GM19395 (cell line): Measurements from ENCODE around the gene CD96.
"Not testable (repeated sequence)": the region's sequence is repeated elsewhere in the genome, so short reads cannot be mapped to it uniquely, and the experiment has no call there.

Source experiments
- ATAC-seq: cut with Tn5 transposase; IDR thresholded peaks from one replicate; pipeline ENCODE4 v1.9.1; 2021; ENCODE audit warnings: mild to moderate bottlenecking, moderate library complexity; ENCODE audit not compliant: unreplicated experiment

Gene CD96

DNA sequence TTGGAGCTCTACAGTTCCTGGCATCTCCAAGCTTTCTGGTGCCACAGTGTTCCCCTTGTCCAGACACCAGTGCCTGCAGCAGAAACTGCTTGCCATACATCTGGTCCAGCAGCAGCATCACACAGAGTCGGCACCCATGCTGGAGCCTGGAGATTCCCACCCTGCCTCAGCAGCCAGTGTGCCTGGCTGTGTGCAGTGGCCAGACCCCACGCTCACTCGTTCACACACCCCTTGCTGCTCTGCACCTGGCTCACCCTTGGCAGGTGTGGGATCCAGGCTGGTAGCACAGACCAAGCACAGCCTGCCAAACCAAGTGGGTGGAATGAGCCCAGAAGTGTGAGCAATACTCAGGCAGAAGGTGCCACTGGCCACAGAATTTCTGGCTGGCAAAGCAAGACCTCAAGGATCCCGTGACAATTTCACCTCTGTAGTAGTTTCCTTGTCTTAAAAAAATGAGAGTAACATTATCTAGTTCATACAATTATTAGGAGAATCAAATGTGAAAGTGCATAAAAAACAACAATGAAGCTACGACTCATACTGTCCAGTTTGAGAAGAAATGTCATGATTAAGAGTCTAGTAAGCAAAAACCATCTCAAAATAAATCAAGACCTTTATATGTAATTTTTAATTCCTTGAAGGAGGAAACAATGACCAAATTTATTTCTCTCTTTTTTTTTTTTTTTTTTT is 76.1 kb downstream of the CD96 start:
- ATAC-seq = no peak

DNA sequence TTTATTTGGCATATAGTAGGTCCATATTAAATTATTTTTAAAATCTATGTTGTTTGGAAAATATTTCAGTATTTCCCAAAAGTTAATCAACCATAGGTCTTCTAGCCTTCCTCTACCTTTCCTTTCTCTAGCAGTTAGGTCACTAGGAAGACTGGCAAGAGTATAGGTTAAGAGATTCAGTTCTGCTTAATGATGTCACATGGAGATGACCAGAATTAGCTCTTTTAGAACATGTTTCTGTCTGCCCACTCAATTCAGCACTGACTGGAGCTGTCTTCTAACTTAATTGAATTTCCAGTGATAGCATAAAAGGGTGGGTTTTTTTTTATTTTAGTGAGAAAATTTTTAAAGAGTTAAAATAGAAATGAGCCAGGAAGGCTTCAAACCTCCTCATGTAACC is 76.9 kb downstream of the CD96 start:
- ATAC-seq = no peak

DNA sequence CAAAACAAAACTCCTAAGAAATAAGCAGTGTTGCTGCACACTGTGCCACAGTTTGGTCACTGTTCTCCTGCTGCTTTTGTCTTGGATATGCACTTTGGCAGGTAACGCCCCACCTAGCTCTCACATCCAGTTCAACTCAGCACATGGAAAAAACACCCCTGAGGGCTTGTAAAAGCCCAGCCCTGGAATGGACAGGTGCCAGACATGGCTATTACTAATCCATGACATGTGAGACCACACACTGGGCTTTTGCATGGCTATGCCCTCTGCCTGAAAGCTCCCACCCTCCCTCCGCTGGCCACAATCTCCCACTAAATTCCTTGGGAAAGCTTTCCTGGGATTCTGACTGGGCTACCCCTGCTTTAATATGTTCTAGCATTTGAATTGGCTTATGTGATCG is 77.8 kb downstream of the CD96 start:
- ATAC-seq = no peak

DNA sequence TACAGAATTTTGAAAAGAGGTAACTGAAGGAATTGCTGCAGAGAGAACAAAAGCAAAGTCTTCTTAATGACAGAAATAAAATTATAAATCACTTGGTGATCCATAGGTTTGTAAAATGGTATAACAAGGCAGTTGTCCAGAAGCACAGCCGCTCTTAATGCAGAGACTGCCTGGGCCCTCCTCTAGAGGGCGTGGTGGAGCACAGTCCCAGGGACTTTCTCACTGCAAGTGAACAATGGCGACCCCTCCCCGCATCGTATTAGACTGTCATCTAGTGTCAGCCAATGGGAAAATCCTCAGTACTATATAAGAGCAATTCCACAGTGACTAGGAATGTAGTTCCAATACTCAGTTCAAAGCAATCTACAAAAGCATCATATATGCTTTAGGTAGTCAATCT is 79.5 kb downstream of the CD96 start:
- ATAC-seq = no peak

DNA sequence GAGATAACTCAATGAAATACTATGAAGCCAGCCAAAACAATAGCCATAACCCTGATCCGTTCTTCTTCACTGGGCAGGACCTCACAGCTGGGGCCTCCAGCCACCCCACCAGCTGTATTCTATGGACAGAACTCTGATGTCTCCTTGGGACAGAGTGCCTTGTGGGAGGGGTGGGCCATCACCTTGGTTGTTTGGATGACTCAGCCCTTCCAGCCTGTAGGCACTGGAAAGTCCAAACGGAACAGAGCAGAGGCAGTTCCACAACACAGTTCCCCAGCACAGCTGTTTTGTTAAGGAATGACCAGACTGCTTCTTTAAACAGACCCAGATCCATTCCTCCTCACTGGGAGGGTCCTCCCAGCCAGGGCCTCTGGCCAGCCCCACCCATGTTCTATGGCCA is 85.1 kb downstream of the CD96 start:
- no peak for ATAC-seq

DNA sequence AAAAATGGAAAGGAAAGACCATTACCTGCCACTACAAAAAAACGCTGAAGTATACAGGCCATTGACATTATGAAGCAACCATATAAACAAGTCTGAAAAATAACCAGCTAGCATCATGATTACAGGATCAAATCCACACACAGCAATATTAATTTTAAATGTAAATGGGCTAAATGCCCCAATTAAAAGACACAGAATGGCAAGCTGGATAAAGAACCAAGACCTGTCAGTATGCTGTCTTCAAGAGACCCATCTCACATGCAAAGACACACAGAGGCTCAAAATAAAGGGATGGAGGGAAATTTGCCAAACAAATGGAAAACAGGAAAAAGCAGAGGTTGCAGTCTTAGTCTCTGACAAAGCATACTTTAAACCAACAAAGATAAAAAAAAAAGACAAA is 87.0 kb downstream of the CD96 start:
- ATAC-seq = not testable (repeated sequence)

DNA sequence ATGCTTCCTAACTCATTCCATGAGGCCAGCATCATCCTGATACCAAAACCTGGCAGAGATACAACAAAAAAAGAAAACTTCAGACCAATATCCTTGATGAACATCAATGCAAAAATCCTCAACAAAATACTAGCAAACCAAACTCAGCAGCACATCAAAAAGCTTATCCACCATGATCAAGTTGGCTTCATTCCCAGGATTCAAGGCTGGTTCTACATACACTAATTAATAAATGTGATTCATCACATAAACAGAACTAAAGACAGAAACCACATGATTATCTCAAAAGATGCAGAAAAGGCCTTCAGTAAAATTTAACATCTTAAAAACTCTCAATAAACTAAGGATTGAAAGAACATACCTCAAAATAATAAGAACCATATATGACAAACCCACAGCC is 88.6 kb downstream of the CD96 start:
- not testable (repeated sequence) for ATAC-seq

DNA sequence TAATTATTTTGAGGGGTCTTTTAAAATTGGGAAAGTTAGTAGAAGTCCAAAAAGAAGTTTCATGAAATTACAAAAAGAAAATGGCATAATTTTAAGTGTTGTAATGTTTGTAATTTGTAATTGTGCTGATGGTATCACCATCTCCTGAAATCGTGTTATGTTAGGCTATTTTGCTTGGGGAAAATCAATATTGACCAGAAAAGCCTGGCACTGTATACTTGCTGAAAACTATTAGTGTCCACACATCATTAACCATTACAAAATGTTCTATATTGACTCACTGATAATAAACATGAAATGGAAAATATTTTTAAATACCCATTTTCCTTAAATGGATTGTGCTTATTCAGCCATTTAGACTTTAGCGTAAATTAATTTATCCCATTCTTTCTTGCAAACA is 93.4 kb downstream of the CD96 start:
- no peak for ATAC-seq

DNA sequence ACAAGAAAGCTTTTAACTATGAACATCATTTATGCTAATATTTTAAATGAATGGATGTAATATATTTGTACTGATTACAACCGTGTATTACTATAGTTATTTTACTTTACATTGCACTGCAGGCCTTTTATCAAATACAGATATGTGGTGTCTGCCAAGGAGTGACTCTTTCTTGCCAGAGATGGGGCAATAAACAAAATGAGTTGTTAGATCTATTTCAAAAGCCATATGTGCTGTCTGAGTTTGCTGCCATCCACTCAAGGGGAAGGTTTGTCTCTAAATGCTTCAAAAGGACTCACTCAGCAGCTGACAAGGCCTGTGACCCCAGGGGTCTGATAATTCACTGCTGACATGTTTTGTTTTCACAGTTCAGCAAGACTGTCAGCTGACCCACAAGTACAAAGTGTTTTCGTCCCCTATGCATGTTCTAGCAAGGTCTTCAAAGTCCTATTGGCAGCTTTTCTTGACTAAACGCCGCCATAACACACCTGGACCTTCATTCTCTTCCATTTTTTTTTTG is 94.4 kb downstream of the CD96 start:
- ATAC-seq = no peak

DNA sequence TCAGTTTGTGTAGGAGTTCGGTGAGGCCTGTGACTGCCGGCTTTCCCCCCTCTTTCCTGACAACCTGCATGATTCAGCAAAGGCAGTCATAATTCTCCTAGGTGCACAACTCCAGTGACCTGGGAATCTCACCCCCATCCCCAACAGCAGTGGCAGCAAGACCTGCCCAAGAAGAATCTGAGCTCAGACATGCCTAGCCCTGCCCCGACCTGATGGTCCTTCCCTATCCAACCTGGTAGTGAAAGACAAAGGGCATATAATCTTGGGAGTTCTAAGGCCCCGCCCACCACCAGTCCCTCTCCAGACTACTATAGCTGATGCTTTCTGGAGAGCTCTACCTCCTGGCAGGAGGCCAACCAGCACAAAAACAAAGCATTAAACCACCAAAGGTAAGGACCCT is 97.3 kb downstream of the CD96 start:
- ATAC-seq = no peak

DNA sequence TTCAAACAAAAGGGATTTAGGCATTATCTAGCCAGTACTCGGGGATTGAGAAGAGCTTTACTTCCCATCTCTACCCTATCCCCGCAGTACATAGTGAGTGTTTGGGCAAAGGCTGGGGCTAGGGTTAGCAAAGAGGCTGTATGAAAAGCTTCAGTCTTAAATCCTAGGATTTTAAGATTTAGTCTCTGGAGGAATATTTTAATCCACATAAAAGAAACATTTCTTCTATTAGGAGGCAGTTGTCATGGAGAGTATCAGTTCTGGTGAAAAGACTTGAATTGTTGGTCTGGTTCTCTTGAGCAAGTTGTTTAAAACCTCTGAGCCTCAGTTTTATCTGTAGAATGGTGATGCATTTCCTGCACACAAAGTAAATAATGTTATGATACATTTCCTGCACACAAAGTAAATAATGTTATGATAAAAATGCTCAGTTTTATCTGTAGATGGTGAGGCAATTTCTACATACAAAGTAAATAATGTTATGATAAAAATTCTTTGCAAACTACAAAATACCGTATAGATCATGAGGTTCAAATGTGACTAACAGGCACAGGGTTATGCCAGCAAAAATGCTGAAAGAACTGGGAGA is 107.1 kb downstream of the CD96 start:
- no peak for ATAC-seq

DNA sequence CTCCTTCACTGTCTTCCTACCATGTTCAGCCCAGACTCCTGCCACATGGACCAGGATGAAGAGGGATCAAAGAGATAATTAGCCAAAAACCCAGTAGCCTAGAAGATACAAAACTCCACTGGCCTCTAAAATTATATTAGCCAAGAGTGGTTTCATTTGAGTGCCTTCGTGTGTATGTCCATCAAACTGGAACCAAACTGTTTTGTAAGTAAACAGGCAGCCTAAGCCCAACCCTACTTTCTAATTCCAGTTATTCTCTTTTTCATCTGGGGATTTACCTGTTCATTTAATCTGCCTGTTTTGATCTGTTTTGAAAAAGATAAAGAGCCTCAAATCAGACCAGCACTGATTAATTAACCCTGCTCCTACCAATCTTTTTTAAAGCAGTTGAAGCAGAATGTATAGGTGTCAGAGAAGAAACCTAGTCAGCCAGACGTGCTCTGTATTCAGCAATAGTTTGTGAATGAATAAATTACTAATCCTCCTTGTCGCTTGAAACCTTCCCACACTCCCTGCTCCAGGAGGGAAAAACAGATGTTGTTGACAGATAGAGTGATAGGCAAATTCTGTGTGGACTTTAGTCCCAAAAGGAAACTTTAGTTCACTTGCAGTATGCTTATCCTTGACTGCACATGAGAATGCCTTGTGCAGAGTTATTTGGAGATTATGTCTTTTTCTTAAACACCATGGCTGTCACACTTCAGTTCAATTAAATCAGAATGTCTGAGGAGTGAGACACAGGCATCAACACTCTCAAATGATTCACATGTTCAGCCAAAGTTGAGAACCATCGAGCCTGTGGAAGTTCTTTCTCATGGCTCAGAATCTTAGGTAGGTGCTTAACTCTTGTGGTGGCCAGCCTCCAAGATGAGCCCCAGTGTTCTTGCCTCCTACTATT is 108.6 kb downstream of the CD96 start:
- ATAC-seq = no peak

DNA sequence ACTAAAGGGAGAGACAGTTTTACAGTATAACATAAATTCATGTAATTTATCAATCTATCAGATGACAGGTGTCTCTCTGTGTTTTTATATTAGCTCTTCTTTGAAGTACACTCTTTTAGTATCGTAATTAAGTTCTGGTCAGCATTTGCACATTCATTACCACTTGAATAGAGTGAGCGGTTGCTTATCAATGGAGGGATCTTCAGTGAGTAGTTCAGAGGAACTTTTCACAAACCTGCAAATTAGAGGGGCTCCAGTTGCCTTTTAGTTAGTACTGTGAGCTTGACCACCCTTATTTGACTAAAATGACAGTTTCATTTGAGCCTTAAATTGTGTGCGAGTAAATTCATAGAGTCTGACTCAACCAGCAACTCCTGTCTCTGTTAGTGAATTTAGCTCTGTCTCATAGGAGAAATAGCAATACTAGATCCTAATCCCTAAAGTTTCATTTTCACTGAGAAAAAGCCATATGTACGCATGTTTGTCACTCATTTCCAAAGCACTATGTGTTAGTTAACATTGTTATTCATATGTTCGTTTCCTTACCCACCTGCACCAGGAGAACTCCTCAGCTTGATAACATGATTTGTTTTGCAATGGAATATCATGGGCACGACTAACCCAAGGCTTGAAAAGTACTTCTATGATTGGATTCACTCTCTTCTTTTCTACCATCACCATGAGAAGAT is 110.6 kb downstream of the CD96 start:
- peak; percentile 59 for ATAC-seq

DNA sequence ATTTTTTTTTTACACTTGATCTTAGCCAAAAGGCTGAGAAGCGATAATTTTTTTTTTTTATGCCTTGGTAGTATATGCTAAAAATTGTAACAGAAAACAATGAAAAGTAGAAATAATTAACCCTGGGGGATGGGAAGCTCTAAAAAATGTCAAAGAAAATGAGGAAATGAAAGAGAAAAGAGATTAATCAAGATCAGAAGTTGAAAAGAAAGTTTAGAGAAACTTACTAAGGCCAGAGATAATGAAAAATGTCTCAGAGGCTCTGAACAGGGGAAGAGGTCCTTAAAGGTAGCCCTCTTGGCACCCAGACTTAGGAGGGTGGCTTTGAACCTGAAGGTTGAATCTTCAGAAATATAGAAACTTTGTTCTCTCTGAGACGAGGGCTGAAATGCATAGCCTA is 111.8 kb downstream of the CD96 start:
- no peak for ATAC-seq

DNA sequence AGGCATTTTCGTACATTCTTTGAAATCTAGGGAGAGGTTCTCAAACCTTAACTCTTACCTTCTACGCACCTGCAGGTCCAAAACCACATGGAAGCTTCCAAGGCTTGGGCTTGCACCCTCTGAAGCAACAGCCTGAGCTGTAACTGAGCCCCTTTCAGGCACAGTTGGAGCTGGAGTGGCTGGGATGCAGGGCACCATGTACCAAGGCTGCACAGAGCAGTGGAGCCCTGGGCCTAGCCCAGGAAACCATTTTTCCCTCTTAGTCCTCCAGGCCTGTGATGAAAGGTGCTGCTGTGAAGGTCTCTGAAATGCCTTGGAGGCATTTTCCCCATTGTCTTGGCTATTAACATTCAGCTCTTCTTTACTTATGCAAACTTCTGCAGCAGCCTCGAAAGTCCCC is 120.0 kb downstream of the CD96 start:
- ATAC-seq = no peak

DNA sequence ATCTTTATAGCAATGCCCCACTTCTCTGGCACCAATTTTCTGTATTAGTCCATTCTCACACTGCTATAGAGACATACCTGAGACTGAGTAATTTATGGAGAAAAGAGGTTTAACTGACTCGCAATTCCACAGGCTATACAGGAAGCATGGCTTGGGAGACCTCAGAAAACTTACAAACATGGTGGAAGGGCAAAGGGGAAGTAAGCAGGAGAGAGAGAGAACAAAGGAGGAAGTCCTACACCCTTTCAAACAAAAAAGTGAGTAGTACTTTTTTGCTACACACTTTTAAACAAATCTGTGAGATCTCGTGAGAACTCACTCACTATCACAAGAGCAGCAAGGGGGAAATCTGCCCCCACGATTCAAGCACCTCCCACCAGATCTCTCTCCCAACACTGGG is 120.9 kb downstream of the CD96 start:
- no peak for ATAC-seq

DNA sequence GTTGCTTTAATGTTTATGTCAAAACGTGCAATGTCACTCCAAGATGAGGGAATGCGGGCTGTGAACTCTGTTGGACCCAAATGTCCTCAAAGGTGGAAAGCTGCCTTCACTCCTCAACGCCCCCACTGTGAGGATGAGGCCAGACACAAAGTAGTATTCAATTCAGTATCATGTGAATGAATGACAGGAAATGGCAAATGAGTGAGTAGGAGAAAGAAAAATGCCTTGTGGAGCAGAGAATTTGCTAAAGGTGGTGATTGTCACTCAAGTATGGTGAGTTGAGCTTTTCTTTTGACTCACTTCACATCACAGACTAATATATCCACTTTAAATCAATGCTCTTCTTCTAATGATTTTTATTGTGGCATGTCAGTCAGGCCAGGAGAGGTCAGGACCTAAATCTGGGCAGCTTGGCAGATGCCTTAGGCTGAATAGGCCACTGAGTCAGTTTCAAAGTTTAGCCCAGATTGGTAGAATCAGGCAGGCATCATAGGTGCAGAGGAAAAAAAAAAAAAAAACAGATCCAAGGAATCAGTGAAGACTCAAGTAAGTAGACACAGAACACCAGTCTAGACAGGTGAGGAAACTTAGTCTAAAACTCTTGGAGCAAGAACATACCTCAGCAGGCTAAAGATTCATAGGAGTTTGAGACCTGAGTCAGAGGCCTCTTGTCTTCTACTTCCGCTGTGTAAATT is 124.2 kb downstream of the CD96 start:
- no peak for ATAC-seq

DNA sequence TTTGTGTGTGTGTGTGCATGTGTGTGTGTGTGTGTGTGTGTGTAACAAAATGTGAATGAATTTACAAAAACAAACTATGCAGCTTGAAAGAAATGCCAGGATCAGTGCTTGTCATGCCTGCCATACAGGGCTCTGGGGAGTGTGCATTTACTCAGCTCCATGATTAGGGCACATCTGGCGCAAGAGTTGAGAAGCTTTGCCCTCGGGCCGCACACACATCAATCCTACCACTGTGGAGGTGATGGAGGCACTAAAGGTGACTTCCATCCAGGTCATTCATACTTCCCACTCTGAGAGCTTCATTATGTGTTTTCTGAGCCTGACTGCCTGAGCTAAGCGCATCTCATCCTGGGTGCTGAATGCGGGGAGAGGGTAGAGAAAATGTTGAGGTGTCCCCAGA is 125.2 kb downstream of the CD96 start:
- no peak for ATAC-seq

DNA sequence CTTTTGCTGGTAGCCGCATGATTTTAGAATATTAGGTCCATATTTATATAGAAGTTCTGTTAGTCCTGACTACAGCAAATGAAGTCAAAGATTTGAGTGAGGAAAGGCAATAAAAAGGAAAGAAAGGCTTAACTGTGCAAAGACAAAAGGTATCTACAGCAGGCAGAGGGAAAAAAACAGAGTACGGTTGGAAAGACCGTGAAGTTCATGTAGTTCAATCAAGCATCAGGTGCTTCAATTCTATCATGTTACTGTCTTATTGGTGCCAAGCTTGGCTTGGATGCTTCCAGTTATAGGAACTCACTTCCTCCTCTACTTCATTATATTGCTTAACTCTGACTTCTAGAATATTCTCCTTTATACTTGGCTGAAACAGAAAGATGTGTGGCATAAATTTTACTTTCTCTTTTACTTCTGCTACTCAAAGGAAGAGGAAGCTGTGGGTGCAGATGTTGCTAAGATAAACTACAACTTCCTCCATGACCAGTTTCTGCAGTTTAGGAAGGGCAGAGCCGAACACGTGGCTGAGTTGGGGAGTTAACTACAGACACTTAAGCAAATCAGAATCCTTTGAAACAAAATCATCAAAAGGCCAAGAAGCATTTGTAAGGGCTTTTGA is 125.7 kb downstream of the CD96 start:
- peak; percentile 98 for ATAC-seq

DNA sequence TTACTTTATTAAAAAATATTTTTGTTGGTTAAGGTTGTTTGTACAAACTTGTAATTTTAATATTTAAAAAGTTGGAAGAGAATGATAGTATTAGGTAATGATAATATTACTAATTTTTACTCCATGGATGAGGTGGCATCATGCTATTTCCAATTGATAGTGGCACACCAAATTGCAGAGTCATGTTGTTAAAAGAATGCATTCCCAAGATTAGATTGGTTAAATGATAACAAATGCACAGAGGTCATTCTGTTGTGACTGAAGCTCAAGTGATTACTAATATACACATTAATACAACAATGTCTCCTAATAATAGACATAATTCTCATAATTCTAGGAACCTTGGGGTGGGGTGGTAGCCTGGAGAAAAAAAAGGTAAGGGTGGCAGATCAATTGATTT is 126.3 kb downstream of the CD96 start:
- no peak for ATAC-seq
